Vagina (tissue), 2 donors: ENCODE measurements around the gene LY6G5C. TPM values are rescaled to one million over a fixed set of nuclear protein-coding genes. Genes with fewer than 3 reads are reported as not detected.
A peak's percentile ranks its signal among the peaks of the same experiment; 100 is the strongest.

Source experiments
- DNase-seq, 2 donors: peaks; one replicate each; pipeline ENCODE4 v3.0.0-alpha.2; 2017; ENCODE audit errors: extremely low spot score in 2 of 2
- H3K27ac ChIP-seq: fragments of 200-600 bp; sonication (generic); one replicate; pipeline ENCODE4 v1.5.1; 2019
- H3K27me3 ChIP-seq: fragments of 200-600 bp; sonication (generic); one replicate; pipeline ENCODE4 v1.5.1; 2019
- H3K36me3 ChIP-seq, 2 donors: fragments of 200-600 bp; sonication (generic); one replicate each; pipeline ENCODE4 v1.5.1; 2017 to 2019
- H3K4me1 ChIP-seq: fragments of 200-600 bp; sonication (generic); one replicate; pipeline ENCODE4 v1.5.1; 2019
- H3K4me3 ChIP-seq, 2 donors: fragments of 200-600 bp; sonication (generic); 1 replicate in 1 of 2; 2 replicates in 1 of 2; pipeline ENCODE4 v1.5.1; 2016 to 2019
- H3K9me3 ChIP-seq: fragments of 200-600 bp; sonication (generic); one replicate; pipeline ENCODE4 v1.5.1; 2019
- POLR2A ChIP-seq, 2 donors: fragments of 450-650 bp; IDR thresholded peaks; one replicate each; pipeline ENCODE4 v1.6.1; 2017; ENCODE audit warnings: antibody characterized with exemption in 2 of 2, mild to moderate bottlenecking in 2 of 2, moderate library complexity in 2 of 2
- POLR2AphosphoS5 ChIP-seq, 2 donors: sonication (generic); formaldehyde crosslinking; IDR thresholded peaks; one replicate each; pipeline ENCODE4 v1.9.0; 2017; ENCODE audit warnings: antibody characterized with exemption in 2 of 2, mild to moderate bottlenecking in 2 of 2, low read depth in 1 of 2; ENCODE audit not compliant: insufficient read depth in 1 of 2
- intact Hi-C: fragments of 100-400 bp; cut with DNase I; formaldehyde crosslinking; loops from one replicate; pipeline ENCODE4 v1.15.1; 2023
- total RNA-seq: library from RNA; depleted of rRNA; stranded (reverse); fragments of >200 nt; gene quantifications from one replicate; pipeline ENCODE4 v1.2.3, GENCODE V29; 2016
- TF ChIP-seq, protein P1 (sequence below), 3 experiments: fragments of 450-650 bp in 2 of 3; fragments of 200-600 bp in 1 of 3; sonication (generic) in 1 of 3; IDR thresholded peaks; one replicate each; pipeline ENCODE4 v1.5.1; 2017 to 2019; ENCODE audit warnings: antibody characterized with exemption in 3 of 3, mild to moderate bottlenecking in 2 of 3, moderate library complexity in 2 of 3

Gene LY6G5C
- total RNA-seq, 1 donor from 2014 or later = 1.7 TPM

DNA sequence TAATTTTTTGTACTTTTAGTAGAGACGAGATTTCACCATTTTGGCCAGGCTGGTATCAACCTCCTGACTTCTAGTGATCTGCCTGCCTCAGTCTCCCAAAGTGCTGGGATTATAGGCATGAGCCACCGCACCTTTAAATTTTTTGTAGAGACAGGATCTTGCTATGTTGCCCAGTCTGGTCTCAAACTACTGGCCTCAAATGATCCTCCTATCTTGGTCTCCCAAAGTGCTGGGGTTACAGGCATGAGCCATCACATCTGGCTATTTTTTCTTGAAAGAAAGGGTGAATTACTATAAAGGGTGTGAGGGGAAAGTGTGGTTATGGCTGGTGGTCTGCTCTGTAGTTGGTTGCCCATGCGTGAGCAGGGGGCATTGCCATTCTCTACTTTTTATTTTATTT, 27.4 kb upstream of the LY6G5C start:
- peaks cover 13% of the 10 kb centered on the region for H3K4me1 ChIP-seq
- no peak for DNase-seq
- no peak overlapping the region for H3K27ac ChIP-seq
- intact Hi-C loops = no loop called here
- no peak for TF ChIP-seq POLR2AphosphoS5 (IDR thresholded peaks at IDR 0.05; ENCODE audit: insufficient read depth in 1 of 2, low read depth in 1 of 2)
- TF ChIP-seq POLR2A (IDR thresholded peaks at IDR 0.05) = no peak
- TF ChIP-seq, protein P1, sequence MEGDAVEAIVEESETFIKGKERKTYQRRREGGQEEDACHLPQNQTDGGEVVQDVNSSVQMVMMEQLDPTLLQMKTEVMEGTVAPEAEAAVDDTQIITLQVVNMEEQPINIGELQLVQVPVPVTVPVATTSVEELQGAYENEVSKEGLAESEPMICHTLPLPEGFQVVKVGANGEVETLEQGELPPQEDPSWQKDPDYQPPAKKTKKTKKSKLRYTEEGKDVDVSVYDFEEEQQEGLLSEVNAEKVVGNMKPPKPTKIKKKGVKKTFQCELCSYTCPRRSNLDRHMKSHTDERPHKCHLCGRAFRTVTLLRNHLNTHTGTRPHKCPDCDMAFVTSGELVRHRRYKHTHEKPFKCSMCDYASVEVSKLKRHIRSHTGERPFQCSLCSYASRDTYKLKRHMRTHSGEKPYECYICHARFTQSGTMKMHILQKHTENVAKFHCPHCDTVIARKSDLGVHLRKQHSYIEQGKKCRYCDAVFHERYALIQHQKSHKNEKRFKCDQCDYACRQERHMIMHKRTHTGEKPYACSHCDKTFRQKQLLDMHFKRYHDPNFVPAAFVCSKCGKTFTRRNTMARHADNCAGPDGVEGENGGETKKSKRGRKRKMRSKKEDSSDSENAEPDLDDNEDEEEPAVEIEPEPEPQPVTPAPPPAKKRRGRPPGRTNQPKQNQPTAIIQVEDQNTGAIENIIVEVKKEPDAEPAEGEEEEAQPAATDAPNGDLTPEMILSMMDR (IDR thresholded peaks at IDR 0.05) = no peak
- H3K9me3 ChIP-seq = no peaks in the 10 kb centered on the region
- H3K4me3 ChIP-seq = no peak overlapping the region
- no peaks in the 10 kb centered on the region for H3K27me3 ChIP-seq
- H3K36me3 ChIP-seq = no peaks in the 10 kb centered on the region

DNA sequence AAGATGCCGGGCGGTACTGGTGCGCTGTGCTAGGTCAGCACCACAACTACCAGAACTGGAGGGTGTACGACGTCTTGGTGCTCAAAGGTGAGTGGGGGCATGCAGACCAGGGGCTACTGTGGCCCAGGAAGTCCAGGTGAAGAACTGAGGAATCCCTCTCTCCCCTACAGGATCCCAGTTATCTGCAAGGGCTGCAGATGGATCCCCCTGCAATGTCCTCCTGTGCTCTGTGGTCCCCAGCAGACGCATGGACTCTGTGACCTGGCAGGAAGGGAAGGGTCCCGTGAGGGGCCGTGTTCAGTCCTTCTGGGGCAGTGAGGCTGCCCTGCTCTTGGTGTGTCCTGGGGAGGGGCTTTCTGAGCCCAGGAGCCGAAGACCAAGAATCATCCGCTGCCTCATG, 26.8 kb upstream of the LY6G5C start:
- intact Hi-C loops = no loop called here
- TF ChIP-seq POLR2A (IDR thresholded peaks at IDR 0.05) (no peak), POLR2AphosphoS5 (IDR thresholded peaks at IDR 0.05; ENCODE audit: insufficient read depth in 1 of 2, low read depth in 1 of 2) (no peak)
- TF ChIP-seq, protein P1 (IDR thresholded peaks at IDR 0.05) = no peak
- H3K9me3 ChIP-seq = no peaks in the 10 kb centered on the region

DNA sequence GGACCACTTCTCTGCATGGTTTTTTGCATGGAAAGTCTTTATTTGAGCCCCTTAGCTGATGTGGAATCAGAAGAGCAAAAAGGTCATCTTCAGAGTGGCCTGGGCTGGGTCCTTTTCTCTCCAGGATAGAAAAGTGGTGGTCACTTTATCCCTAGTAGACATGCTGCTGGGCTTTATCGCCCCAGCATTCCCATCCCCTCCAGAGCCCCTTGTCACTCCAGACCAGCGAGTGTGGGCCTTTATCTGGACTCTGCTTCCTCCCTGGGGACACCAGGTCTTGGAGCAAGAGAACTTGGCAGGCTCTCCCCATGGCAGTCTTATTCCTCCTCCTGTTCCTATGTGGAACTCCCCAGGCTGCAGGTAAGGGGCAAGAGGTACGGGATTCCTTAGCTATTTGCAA, 25.7 kb upstream of the LY6G5C start, which contains the start of gene LY6G6F:
Gene LY6G6F, plus strand, starts transcription at position 268 of the 400 bp plus-strand sequence. Its CDS starts 41 bp downstream, at position 309.
- intact Hi-C loops = no loop called here

More for the DNA sequence above, 26.8 kb upstream of the LY6G5C start:
- Histone ChIP-seq H3K36me3 (no peaks in the 10 kb centered on the region), H3K4me3 (no peak overlapping the region), H3K27me3 (no peaks in the 10 kb centered on the region), H3K27ac (no peak overlapping the region), H3K4me1 (peaks cover 13% of the 10 kb centered on the region)
- DNase-seq = no peak

DNA sequence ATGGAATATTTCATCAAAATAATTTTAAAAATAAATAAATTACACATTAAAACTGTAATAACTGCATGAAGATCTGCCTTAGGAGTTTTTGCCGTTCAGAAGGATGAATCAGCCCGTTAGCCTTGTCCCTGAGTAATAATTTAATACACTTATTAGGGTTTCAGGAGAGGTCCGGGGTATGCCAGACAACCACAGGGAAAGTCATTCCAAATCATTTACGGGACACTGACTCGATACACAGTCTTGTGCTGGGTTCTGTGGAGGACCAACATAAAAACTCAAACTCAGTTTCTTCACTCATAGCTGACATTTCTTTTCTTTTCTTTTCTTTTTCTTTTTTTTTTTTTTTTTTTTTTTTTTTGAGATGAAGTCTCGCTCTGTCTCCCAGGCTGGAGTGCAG, 25.1 kb upstream of the LY6G5C start:
- Histone ChIP-seq H3K4me3 (no peak overlapping the region), H3K27me3 (no peaks in the 10 kb centered on the region), H3K9me3 (no peaks in the 10 kb centered on the region), H3K36me3 (no peaks in the 10 kb centered on the region), H3K27ac (no peak overlapping the region), H3K4me1 (peaks cover 20% of the 10 kb centered on the region)
- DNase-seq = no peak
- intact Hi-C loops = no loop called here
- TF ChIP-seq POLR2AphosphoS5 (IDR thresholded peaks at IDR 0.05; ENCODE audit: insufficient read depth in 1 of 2, low read depth in 1 of 2) (no peak), POLR2A (IDR thresholded peaks at IDR 0.05) (no peak)
- TF ChIP-seq, protein P1 (IDR thresholded peaks at IDR 0.05) = no peak

More for the DNA sequence above, 25.7 kb upstream of the LY6G5C start, which contains the start of gene LY6G6F:
- H3K4me3 ChIP-seq = no peak within 1 kb of the TSS
- H3K27ac ChIP-seq = no peak within 1 kb of the TSS
- no peaks in the 10 kb centered on the region for H3K36me3 ChIP-seq
- H3K4me1 ChIP-seq = peaks cover 13% of the 10 kb centered on the region
- no peaks in the 10 kb centered on the region for H3K27me3 ChIP-seq
- no peak for DNase-seq
- no peaks in the 10 kb centered on the region for H3K9me3 ChIP-seq
- no peak for TF ChIP-seq POLR2AphosphoS5 (IDR thresholded peaks at IDR 0.05; ENCODE audit: insufficient read depth in 1 of 2, low read depth in 1 of 2)
- no peak for TF ChIP-seq POLR2A (IDR thresholded peaks at IDR 0.05)
- TF ChIP-seq, protein P1 (IDR thresholded peaks at IDR 0.05) = no peak

DNA sequence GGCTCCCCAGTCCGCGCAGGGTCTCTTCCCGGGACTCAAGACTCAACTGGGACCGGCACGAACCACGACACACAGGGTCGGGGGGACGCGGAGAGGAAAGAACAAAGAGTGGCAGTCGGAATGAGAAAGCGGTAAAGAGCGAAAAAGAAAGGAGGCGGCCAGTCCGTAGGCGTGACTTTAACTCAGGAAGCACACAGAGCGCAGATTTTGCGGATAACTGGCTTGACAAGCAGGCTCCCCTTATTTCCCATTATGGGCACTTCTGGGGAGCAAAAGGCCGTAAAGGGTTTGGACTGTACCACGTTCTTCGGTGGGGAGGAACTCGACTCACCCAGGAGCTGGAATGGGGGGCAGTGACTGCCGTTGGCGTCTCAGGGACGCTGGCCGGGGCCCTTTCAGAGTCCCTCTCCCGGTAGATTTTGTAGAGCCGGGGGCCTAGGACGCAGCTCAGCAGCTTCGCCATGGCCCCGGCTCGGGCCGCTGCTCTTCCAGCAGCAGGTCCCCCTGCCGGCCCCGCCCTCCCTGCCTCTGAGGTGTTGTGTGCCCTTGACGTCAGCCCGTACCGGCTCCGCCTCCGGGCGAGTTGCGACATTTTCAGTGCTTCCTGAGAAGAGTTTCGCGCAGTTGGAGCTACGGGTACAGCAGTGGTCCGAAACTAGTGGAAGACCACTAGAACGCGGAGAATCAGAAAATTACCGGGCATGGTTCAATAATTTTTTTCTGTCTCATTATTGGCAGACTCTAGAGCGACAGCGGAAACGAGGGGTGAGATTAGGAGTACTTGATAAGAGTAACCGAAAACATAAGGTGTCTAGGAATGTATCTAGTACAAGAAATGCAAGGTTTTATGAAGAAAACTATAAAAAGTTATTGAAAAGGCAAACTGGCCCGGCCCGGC, 22.2 kb upstream of the LY6G5C start, which contains the start of gene ABHD16A:
Gene ABHD16A, minus strand, starts transcription at position 506 of the 898 bp plus-strand sequence. Its CDS starts 43 bp downstream, at position 463.
- intact Hi-C loops = no loop called here
- peak; percentile 99 for DNase-seq
- Histone ChIP-seq H3K27me3 (no peaks in the 10 kb centered on the region), H3K27ac (peak within 1 kb of the TSS; percentile 98), H3K4me1 (peaks cover 28% of the 10 kb centered on the region), H3K4me3 (peak within 1 kb of the TSS; percentile 71 to 80), H3K36me3 (peaks cover 0 to 15% of the 10 kb centered on the region in 2 donors), H3K9me3 (no peaks in the 10 kb centered on the region)
- TF ChIP-seq POLR2A (IDR thresholded peaks at IDR 0.05) = peak; percentile 94 to 98
- TF ChIP-seq POLR2AphosphoS5 (IDR thresholded peaks at IDR 0.05; ENCODE audit: insufficient read depth in 1 of 2, low read depth in 1 of 2) = peak; percentile 100
- TF ChIP-seq, protein P1 (IDR thresholded peaks at IDR 0.05) = peak in 1 of 3 experiments; percentile 22
